Ovary (tissue), 9 donors: ENCODE results near the gene CLDN9. TPM values are rescaled to one million over a fixed set of nuclear protein-coding genes. Genes with fewer than 3 reads are reported as not detected.

Source experiments
- DNase-seq, 5 donors: peaks; one replicate each; pipeline ENCODE4 v3.0.0-alpha.2; 2019 to 2020
- H3K27ac ChIP-seq, 2 donors: fragments of 200-600 bp; one replicate each; pipeline versions ENCODE4 v1.5.1 to v1.8.0; 2019 to 2022
- H3K27me3 ChIP-seq: fragments of 200-600 bp; one replicate; pipeline ENCODE4 v1.8.0; 2022
- H3K36me3 ChIP-seq: fragments of 200-600 bp; sonication (generic); one replicate; pipeline ENCODE4 v1.5.1; 2019
- H3K4me1 ChIP-seq: one replicate; pipeline ENCODE4 v1.8.1; 2013; ENCODE audit warnings: mild to moderate bottlenecking, moderate library complexity; ENCODE audit not compliant: insufficient read depth
- H3K4me3 ChIP-seq: fragments of 200-600 bp; sonication (generic); one replicate; pipeline ENCODE4 v1.5.1; 2017
- H3K9me3 ChIP-seq, 2 donors: fragments of 200-600 bp in 1 of 2; sonication (generic) in 1 of 2; one replicate each; pipeline versions ENCODE4 v1.5.1 to v1.8.1; 2013 to 2019; ENCODE audit warnings: mild to moderate bottlenecking in 1 of 2, moderate library complexity in 1 of 2
- EP300 ChIP-seq: sonication (generic); formaldehyde crosslinking; IDR thresholded peaks from one replicate; pipeline ENCODE4 v1.6.1; 2017; ENCODE audit warnings: antibody characterized with exemption
- POLR2A ChIP-seq: fragments of 450-650 bp; IDR thresholded peaks from one replicate; pipeline ENCODE4 v1.6.1; 2017; ENCODE audit warnings: antibody characterized with exemption, mild to moderate bottlenecking, moderate library complexity
- WGBS, 3 donors: extraction: QIAGEN DNeasy Blood & Tissue Kit in 1 of 3; methylation state at CpG; one replicate each; pipeline versions ENCODE4 v1.1.5 to v1.1.7; 2013 to 2017; 5-methylcytosine and 5-hydroxymethylcytosine counted together
- intact Hi-C, 4 donors: fragments of 100-400 bp; cut with DNase I; formaldehyde crosslinking; loops; one replicate each; pipeline versions ENCODE4 v1.11.0 to v1.15.1; 2022 to 2023
- polyA plus RNA-seq, 2 donors: library from polyadenylated mRNA; stranded (reverse); fragments of 200-250 nt in 1 of 2; fragments of 350-450 nt in 1 of 2; fragmentation: Illumina TruSeq in 1 of 2; extraction: RNeasy Lipid Tissue Mini Kit (QIAGEN cat#74804) in 1 of 2; gene quantifications; one replicate each; pipeline ENCODE4 v1.2.3, GENCODE V29; 2013 to 2014
- total RNA-seq, 7 donors: library from RNA; depleted of rRNA in 2 of 7; stranded (reverse); fragments of >200 nt in 2 of 7; fragmentation: NEBNext Ultra II Directional in 3 of 7; extraction: Animal tissue kit (Norgen Biotek cat#: 25700) in 3 of 7; gene quantifications; one replicate each; pipeline versions ENCODE4 v1.1.0 to v1.2.4, GENCODE V29; 2016 to 2023
- TF ChIP-seq, protein P1 (sequence below), 3 donors: fragments of 450-650 bp in 2 of 3; fragments of 200-600 bp in 1 of 3; IDR thresholded peaks; one replicate each; pipeline versions ENCODE4 v1.5.1 to v1.8.0; 2016 to 2022; ENCODE audit warnings: antibody characterized with exemption in 3 of 3, mild to moderate bottlenecking in 1 of 3
- donor health status: DM: no; HTN: no; CAD: no; lungs with moderate emphysema.
- donor health status: DM: no; HTN: no; CAD: no.
- donor health status: Bipolar disorder and iron deficiency.
- donor health status: DM: yes; HTN: yes; CAD: no.
- donor health status: DM: no; HTN: no; CAD: no.
- donor health status: DM: yes; HTN: yes; CAD: no.

Gene CLDN9
- total and polyA plus RNA-seq, 9 donors: 0.11 to 0.24 (median 0.19) TPM; not detected in 5

DNA sequence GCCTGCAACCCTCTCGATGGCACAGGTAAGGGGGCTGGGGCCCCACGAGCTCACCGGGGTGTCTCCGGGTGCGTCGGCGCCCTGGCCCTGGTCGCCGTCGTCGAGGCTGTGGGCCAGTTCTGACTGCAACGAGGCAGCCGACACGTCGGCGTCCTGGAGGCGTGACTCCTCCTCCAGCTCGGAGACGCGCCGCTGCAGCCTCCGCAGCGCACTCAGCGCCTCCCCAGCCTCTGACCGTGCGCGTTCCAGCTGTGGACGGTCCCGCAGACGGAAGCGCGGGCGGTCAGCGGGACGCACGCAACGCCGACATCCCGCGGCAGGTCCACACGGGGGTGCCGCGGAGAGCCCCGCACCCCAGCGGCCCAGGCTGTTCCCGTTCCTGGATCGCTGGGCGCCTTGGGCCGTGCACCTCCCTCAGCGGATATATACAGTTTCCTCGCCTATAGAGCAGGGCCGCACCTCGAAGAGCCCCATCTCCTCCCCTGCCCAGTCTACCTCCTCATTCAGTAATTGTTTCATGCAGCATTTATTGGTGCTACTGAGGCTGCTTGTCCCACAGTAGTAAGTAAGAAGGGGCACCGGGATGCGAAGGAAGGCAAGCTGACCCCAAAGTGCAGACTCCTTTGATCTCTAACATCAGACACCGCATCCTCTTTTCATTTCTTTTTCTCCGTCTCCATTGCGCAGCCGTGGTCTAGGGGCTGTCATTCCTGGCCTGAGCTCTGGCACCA, 16.9 kb downstream of the CLDN9 start:
- Histone ChIP-seq H3K4me1 (no peaks in the 10 kb centered on the region), H3K9me3 (no peaks in the 10 kb centered on the region), H3K27me3 (peaks cover 2% of the 10 kb centered on the region), H3K36me3 (no peaks in the 10 kb centered on the region), H3K4me3 (no peak overlapping the region), H3K27ac (no peak overlapping the region)
- no peak for DNase-seq
- 8 to 9% (median 9%) methylated on average over 55 to 59 of the region's 59 CpGs for WGBS, 3 donors
- TF ChIP-seq POLR2A (no peak), EP300 (no peak)
- TF ChIP-seq, protein P1, sequence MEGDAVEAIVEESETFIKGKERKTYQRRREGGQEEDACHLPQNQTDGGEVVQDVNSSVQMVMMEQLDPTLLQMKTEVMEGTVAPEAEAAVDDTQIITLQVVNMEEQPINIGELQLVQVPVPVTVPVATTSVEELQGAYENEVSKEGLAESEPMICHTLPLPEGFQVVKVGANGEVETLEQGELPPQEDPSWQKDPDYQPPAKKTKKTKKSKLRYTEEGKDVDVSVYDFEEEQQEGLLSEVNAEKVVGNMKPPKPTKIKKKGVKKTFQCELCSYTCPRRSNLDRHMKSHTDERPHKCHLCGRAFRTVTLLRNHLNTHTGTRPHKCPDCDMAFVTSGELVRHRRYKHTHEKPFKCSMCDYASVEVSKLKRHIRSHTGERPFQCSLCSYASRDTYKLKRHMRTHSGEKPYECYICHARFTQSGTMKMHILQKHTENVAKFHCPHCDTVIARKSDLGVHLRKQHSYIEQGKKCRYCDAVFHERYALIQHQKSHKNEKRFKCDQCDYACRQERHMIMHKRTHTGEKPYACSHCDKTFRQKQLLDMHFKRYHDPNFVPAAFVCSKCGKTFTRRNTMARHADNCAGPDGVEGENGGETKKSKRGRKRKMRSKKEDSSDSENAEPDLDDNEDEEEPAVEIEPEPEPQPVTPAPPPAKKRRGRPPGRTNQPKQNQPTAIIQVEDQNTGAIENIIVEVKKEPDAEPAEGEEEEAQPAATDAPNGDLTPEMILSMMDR (IDR thresholded peaks at IDR 0.05): no peak
- intact Hi-C loops: loop anchor here in 2 of 4 donors (10.0 kb wide), 2 partner anchors 135 to 255 kb away; partner anchors contain the start of gene ZNF263 (in 1 of the 2)

DNA sequence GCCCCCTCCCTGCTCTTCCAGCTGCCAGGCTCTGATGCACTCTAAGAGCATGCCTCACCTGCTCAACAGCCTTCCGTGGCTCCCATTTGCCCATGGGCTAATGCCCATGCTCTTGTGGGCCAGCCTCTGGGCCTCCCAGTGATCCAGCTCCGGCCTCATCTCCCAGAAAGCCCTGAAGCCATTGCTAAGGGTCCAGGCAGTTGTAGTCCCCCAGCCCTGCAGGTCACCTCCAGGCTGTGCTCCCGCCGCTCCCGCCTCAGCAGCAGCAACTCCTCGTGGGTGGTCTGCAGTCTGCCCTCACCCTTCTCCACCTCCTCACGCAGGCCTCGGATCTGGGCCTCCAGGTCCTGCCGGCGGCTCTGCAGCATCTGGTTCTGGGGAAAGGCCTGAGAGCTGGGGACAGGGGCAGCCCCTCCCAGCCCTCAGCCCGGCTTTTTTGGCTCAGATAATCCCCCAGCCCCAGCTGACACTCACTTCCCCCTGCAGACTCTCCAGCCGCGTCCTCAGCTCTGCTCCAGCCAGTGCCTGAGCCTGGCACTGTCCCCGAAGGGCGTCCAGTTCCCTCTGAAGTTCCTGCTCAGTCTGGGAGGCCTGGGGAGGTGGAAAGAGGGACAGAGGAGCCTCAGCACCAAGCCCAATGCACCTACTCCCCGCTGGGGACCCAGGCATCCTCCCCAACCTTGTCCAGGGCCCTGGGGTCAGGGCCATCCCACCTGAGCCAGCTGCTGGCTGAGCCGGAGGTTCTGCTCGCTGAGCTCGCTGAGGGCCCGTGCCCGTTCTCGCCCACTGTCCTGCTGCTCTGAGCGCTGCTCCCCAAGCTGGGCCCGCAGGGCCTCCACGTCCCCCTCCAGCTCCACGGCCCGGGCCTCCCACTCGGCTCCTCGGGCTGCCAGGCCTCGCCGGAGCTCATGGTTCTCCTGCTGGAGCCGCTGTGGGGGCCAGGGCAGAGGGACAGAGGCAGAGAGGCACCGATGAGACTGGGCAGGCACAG, 17.8 kb downstream of the CLDN9 start:
- Histone ChIP-seq H3K27ac (no peak overlapping the region), H3K27me3 (peaks cover 2% of the 10 kb centered on the region), H3K9me3 (no peaks in the 10 kb centered on the region), H3K36me3 (no peaks in the 10 kb centered on the region), H3K4me1 (no peaks in the 10 kb centered on the region), H3K4me3 (no peak overlapping the region)
- no peak for DNase-seq
- intact Hi-C loops: loop anchor here in 1 of 4 donors (10.0 kb wide), 1 partner anchor 134 kb away; no protein-coding TSS in a partner anchor
- TF ChIP-seq POLR2A (no peak), EP300 (no peak)
- TF ChIP-seq, protein P1 (IDR thresholded peaks at IDR 0.05): no peak
- 53 to 69% (median 53%) methylated on average over 33 of the region's 33 CpGs for WGBS, 3 donors

DNA sequence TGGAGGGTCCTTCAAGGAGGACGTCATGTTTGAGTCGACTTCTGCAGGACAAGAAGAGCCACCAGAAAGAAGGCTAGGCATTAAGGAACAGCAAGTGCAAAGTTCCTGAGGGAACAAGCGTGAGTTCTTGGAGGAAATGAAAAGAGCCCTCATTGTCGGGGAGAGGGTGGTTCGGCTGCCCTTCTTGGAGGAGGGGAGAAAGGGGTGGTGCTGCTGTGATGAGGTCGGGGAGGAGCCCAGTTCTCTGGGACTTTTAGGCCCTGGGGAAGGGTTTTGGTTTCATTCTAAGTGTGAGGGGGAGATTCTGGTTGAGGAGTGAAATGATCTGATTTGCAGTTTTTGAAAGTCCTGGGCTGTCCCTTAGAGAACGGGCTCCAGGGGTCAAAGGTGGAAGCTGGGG, 19.9 kb downstream of the CLDN9 start:
- DNase-seq: no peak
- 17 to 28% (median 22%) methylated on average over 7 of the region's 7 CpGs for WGBS, 3 donors
- peaks cover 2% of the 10 kb centered on the region for H3K27me3 ChIP-seq
- no peaks in the 10 kb centered on the region for H3K4me1 ChIP-seq
- H3K27ac ChIP-seq: no peak overlapping the region
- intact Hi-C loops: loop anchor here in 1 of 4 donors (10.0 kb wide), 1 partner anchor 132 kb away; no protein-coding TSS in a partner anchor
- TF ChIP-seq EP300 (no peak), POLR2A (no peak)
- TF ChIP-seq, protein P1 (IDR thresholded peaks at IDR 0.05): no peak
- no peaks in the 10 kb centered on the region for H3K36me3 ChIP-seq
- H3K9me3 ChIP-seq: no peaks in the 10 kb centered on the region
- H3K4me3 ChIP-seq: no peak overlapping the region

DNA sequence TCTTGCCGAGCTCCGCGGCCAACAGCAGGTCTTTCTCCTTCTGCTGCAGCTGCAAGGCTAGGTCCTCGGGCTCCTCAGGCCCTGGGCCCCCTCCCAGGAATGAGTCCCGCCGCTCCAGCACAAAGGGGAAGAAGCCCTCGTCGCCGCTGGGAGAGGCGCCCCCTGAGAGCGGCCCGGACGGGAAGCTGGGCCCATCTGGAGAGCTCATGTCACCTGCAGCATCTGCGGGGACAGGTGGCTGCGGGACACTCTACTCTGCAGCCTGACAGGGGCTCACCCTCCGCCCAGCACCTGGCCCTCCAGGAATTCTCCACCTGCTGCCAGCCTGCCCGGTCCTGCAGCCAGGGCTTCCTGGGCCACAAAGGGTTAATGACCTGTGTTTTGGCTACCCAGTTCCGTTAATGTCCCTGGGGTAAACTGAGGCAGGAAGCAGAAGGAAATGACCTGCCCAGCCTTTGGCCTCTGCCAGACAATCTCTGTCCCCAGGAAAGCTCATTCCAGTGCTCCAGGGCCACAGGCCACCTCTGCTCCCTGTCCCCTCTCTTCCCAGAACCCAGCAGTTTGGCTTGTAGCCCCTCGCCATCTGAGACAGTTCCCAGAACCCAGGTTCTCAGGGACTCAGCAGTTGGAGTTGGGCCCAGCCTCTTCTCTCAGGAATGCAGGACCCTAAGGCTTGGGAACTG, 22.7 kb downstream of the CLDN9 start:
- no peaks in the 10 kb centered on the region for H3K27me3 ChIP-seq
- no peak overlapping the region for H3K27ac ChIP-seq
- TF ChIP-seq EP300 (no peak), POLR2A (no peak)
- TF ChIP-seq, protein P1 (IDR thresholded peaks at IDR 0.05): no peak
- H3K9me3 ChIP-seq: no peaks in the 10 kb centered on the region
- intact Hi-C loops: loop anchor here in 1 of 4 donors (10.0 kb wide), 1 partner anchor 129 kb away; no protein-coding TSS in a partner anchor
- no peak overlapping the region for H3K4me3 ChIP-seq
- whole genome bisulfite sequencing, 3 donors: 33 to 37% (median 34%) methylated on average over 16 to 19 of the region's 19 CpGs
- DNase-seq: no peak
- no peaks in the 10 kb centered on the region for H3K36me3 ChIP-seq
- H3K4me1 ChIP-seq: no peaks in the 10 kb centered on the region
